H1 (cell line): ENCODE measurements around the gene USP24. TPM values are rescaled to one million over a fixed set of nuclear protein-coding genes. Genes with fewer than 3 reads are reported as not detected.

ENCODE experiments used
- CTCF ChIA-PET: fragments of 300-600 bp; sonication (Branson Sonifier 250); formaldehyde crosslinking; loops from one replicate; lab custom pipeline; 2021; ENCODE audit not compliant: partially characterized antibody; lab: Charles Lee
- POLR2A ChIA-PET: fragments of 300-600 bp; sonication (Branson Sonifier 250); formaldehyde crosslinking; loops from one replicate; lab custom pipeline; 2021; ENCODE audit warnings: inconsistent platforms; ENCODE audit not compliant: partially characterized antibody; lab: Charles Lee
- DNase-seq, 2 experiments: peaks; one replicate each; pipeline versions ENCODE4 v3.0.0 to v3.0.0-alpha.2; 2010 to 2022; ENCODE audit warnings: low spot score in 2 of 2, low read depth in 1 of 2, mixed read lengths in 1 of 2
- FAIRE-seq: peaks from 2 replicates; lab custom pipeline; 2011; peaks lifted over from hg19 to GRCh38; lab: Jason Lieb, UNC
- H2AFZ ChIP-seq: 2 replicates; pipeline ENCODE4 v1.8.1; 2012; ENCODE audit warnings: low read length, inconsistent platforms
- H2AK5ac ChIP-seq: 2 replicates; pipeline ENCODE4 v1.6.1; 2013; ENCODE audit warnings: low read depth, low read length
- H2BK120ac ChIP-seq: replicated peaks from 2 replicates; pipeline ENCODE3; 2013; ENCODE audit warnings: low read depth, low read length, inconsistent platforms
- H2BK12ac ChIP-seq: 2 replicates; pipeline ENCODE4 v1.6.1; 2013; ENCODE audit warnings: low read depth, low read length
- H2BK15ac ChIP-seq: 2 replicates; pipeline ENCODE4 v1.6.1; 2013; ENCODE audit warnings: low read length
- H2BK20ac ChIP-seq: 2 replicates; pipeline ENCODE4 v1.6.1; 2013; ENCODE audit warnings: low read length
- H2BK5ac ChIP-seq: 2 replicates; pipeline ENCODE4 v1.6.1; 2013; ENCODE audit warnings: low read depth, low read length
- H3K14ac ChIP-seq: 2 replicates; pipeline ENCODE4 v1.6.1; 2013; ENCODE audit warnings: inconsistent platforms; ENCODE audit not compliant: insufficient read length
- H3K18ac ChIP-seq: 2 replicates; pipeline ENCODE4 v1.6.1; 2013; ENCODE audit warnings: low read length; ENCODE audit errors: extremely low read depth
- H3K23ac ChIP-seq: 2 replicates; pipeline ENCODE4 v1.6.1; 2013; ENCODE audit warnings: inconsistent platforms; ENCODE audit not compliant: insufficient read length
- H3K23me2 ChIP-seq: 2 replicates; pipeline ENCODE4 v1.6.1; 2013; ENCODE audit warnings: low read depth, low read length
- H3K27ac ChIP-seq: 2 replicates; pipeline ENCODE4 v1.6.1; 2011; ENCODE audit warnings: low read depth, low read length, inconsistent platforms
- H3K27me3 ChIP-seq, 4 experiments: replicated peaks in 1 of 4; 1 replicate in 1 of 4; 2 replicates in 3 of 4; pipeline versions ENCODE4 v1.6.1 to v1.8.1; 2011 to 2013; ENCODE audit warnings: low read length in 3 of 4, mild to moderate bottlenecking in 3 of 4, inconsistent platforms in 2 of 4, mixed read lengths in 2 of 4, moderate library complexity in 1 of 4; ENCODE audit not compliant: control insufficient read depth in 3 of 4, insufficient read depth in 3 of 4; ENCODE audit errors: extremely low read depth in 1 of 4
- H3K36me3 ChIP-seq, 4 experiments: 2 replicates each; pipeline versions ENCODE4 v1.6.1 to v1.8.1; 2011 to 2013; ENCODE audit warnings: mild to moderate bottlenecking in 4 of 4, low read length in 3 of 4, moderate library complexity in 2 of 4, control low read depth in 1 of 4, inconsistent platforms in 1 of 4; ENCODE audit not compliant: insufficient read depth in 4 of 4, control insufficient read depth in 2 of 4
- H3K4ac ChIP-seq: replicated peaks from 2 replicates; pipeline ENCODE3; 2013; ENCODE audit warnings: low read length, low read depth, mixed read lengths, inconsistent platforms; ENCODE audit not compliant: insufficient read length
- H3K4me1 ChIP-seq, 4 experiments: replicated peaks in 1 of 4; 1 replicate in 1 of 4; 2 replicates in 3 of 4; pipeline versions ENCODE4 v1.6.1 to v1.8.1; 2011 to 2013; ENCODE audit warnings: low read length in 3 of 4, inconsistent platforms in 2 of 4, mixed read lengths in 1 of 4; ENCODE audit not compliant: insufficient read depth in 4 of 4, control insufficient read depth in 3 of 4
- H3K4me2 ChIP-seq, 2 experiments: 2 replicates each; pipeline versions ENCODE4 v1.6.1 to v1.8.1; 2011 to 2013; ENCODE audit warnings: low read depth in 2 of 2, low read length in 2 of 2, control low read depth in 1 of 2, inconsistent platforms in 1 of 2, mild to moderate bottlenecking in 1 of 2; ENCODE audit not compliant: insufficient read depth in 1 of 2
- H3K4me3 ChIP-seq, 4 experiments: fragments of 200-600, 300-600 bp in 1 of 4; sonication (generic), shearing (Covaris generic), sonication (Bioruptor Twin) in 1 of 4; 2 replicates each; pipeline versions ENCODE4 v1.5.1 to v1.8.1; 2011 to 2016; ENCODE audit warnings: low read length in 4 of 4, low read depth in 3 of 4, control low read depth in 2 of 4, inconsistent platforms in 2 of 4, mild to moderate bottlenecking in 2 of 4, mixed read lengths in 1 of 4, moderate library complexity in 1 of 4; ENCODE audit not compliant: insufficient read depth in 2 of 4; ENCODE audit errors: extremely low read depth in 1 of 4
- H3K56ac ChIP-seq: replicated peaks from 2 replicates; pipeline ENCODE3; 2013; ENCODE audit warnings: low read depth, mild to moderate bottlenecking, mixed read lengths, low read length, inconsistent platforms; ENCODE audit not compliant: insufficient read length
- H3K79me1 ChIP-seq: 2 replicates; pipeline ENCODE4 v1.6.1; 2013; ENCODE audit warnings: low read depth, low read length, control low read depth
- H3K79me2 ChIP-seq, 2 experiments: 2 replicates each; pipeline versions ENCODE4 v1.6.1 to v1.8.1; 2012 to 2013; ENCODE audit warnings: low read length in 2 of 2, mild to moderate bottlenecking in 2 of 2, inconsistent platforms in 1 of 2; ENCODE audit not compliant: insufficient read depth in 2 of 2, control insufficient read depth in 1 of 2
- H3K9ac ChIP-seq, 4 experiments: replicated peaks in 1 of 4; 1 replicate in 1 of 4; 2 replicates in 3 of 4; pipeline versions ENCODE4 v1.6.1 to v1.8.1; 2011 to 2013; ENCODE audit warnings: low read depth in 3 of 4, low read length in 3 of 4, control low read depth in 2 of 4, mild to moderate bottlenecking in 2 of 4, moderate library complexity in 2 of 4, inconsistent platforms in 1 of 4; ENCODE audit errors: extremely low read depth in 1 of 4
- H3K9me3 ChIP-seq, 2 experiments: 2 replicates each; pipeline versions ENCODE4 v1.6.1 to v1.8.1; 2012 to 2013; ENCODE audit warnings: mild to moderate bottlenecking in 2 of 2, moderate library complexity in 2 of 2, control low read depth in 1 of 2, inconsistent platforms in 1 of 2, low read depth in 1 of 2, low read length in 1 of 2, mixed read lengths in 1 of 2; ENCODE audit not compliant: insufficient read depth in 2 of 2
- H4K20me1 ChIP-seq, 2 experiments: replicated peaks in 1 of 2; 2 replicates each; pipeline versions ENCODE3 to v1.8.1; 2011 to 2013; ENCODE audit warnings: inconsistent platforms in 2 of 2, low read length in 2 of 2, mild to moderate bottlenecking in 1 of 2; ENCODE audit not compliant: insufficient read depth in 2 of 2, control insufficient read depth in 1 of 2
- H4K5ac ChIP-seq: 2 replicates; pipeline ENCODE4 v1.6.1; 2013; ENCODE audit warnings: low read length, low read depth, mixed read lengths, inconsistent platforms; ENCODE audit not compliant: insufficient read length
- H4K8ac ChIP-seq: 2 replicates; pipeline ENCODE4 v1.8.0; 2013; ENCODE audit warnings: mild to moderate bottlenecking, moderate library complexity, low read length, inconsistent platforms; ENCODE audit not compliant: insufficient read depth; ENCODE audit errors: extremely low read depth
- H4K91ac ChIP-seq: replicated peaks from 2 replicates; pipeline ENCODE3; 2013; ENCODE audit warnings: low read length, mixed read lengths, inconsistent platforms; ENCODE audit not compliant: insufficient read length
- ASH2L ChIP-seq: fragments of 200-600, 300-600 bp; sonication (generic); IDR thresholded peaks from one replicate; pipeline ENCODE4 v1.7.1; 2017; ENCODE audit warnings: low read length
- BCL11A ChIP-seq, 2 experiments: IDR thresholded peaks; one replicate each; pipeline ENCODE4 v1.6.1; 2011; ENCODE audit warnings: low read depth in 2 of 2, low read length in 2 of 2, mild to moderate bottlenecking in 2 of 2
- CREB1 ChIP-seq: IDR thresholded peaks from 2 replicates; pipeline ENCODE4 v1.6.1; 2012; ENCODE audit warnings: inconsistent platforms
- CTBP2 ChIP-seq: IDR thresholded peaks from 2 replicates; pipeline ENCODE4 v1.7.0; 2011; ENCODE audit warnings: borderline replicate concordance, mild to moderate bottlenecking, moderate library complexity, mixed read lengths, low read length; ENCODE audit not compliant: insufficient read depth, insufficient read length
- CTCF ChIP-seq, 3 experiments: IDR thresholded peaks; 1 replicate in 2 of 3; 2 replicates in 1 of 3; pipeline versions ENCODE4 v1.5.1 to v1.6.1; 2011; ENCODE audit warnings: low read length in 3 of 3, mild to moderate bottlenecking in 3 of 3, inconsistent platforms in 2 of 3, low read depth in 1 of 3, moderate library complexity in 1 of 3; ENCODE audit not compliant: insufficient read depth in 1 of 3; ENCODE audit errors: control extremely low read depth in 1 of 3
- GTF2F1 ChIP-seq: IDR thresholded peaks from 2 replicates; pipeline ENCODE4 v1.6.1; 2012; ENCODE audit warnings: low read depth, low read length, improper control_type of control experiment, borderline replicate concordance
- JUND ChIP-seq: IDR thresholded peaks from 2 replicates; pipeline ENCODE4 v1.6.1; 2011; ENCODE audit warnings: mild to moderate bottlenecking, improper control_type of control experiment, low read length
- KDM5A ChIP-seq: fragments of 200-600 bp; IDR thresholded peaks from 2 replicates; pipeline ENCODE4 v1.7.1; 2012; ENCODE audit warnings: mild to moderate bottlenecking, low read length, inconsistent platforms, mixed read lengths
- POLR2A ChIP-seq, 2 experiments: IDR thresholded peaks; 1 replicate in 1 of 2; 2 replicates in 1 of 2; pipeline ENCODE4 v1.6.1; 2011; ENCODE audit warnings: low read depth in 2 of 2, low read length in 2 of 2, mild to moderate bottlenecking in 2 of 2; ENCODE audit errors: control extremely low read depth in 1 of 2
- RXRA ChIP-seq: IDR thresholded peaks from 2 replicates; pipeline ENCODE4 v1.6.1; 2011; ENCODE audit warnings: low read depth, mild to moderate bottlenecking, low read length, moderate library complexity; ENCODE audit not compliant: insufficient read depth
- SIN3A ChIP-seq, 2 experiments: IDR thresholded peaks in 1 of 2; conservative IDR thresholded peaks in 1 of 2; 2 replicates each; pipeline ENCODE4 v1.6.1; 2011 to 2012; ENCODE audit warnings: low read length in 2 of 2, improper control_type of control experiment in 1 of 2, low read depth in 1 of 2, mild to moderate bottlenecking in 1 of 2
- SP2 ChIP-seq: IDR thresholded peaks from 2 replicates; pipeline ENCODE4 v1.6.1; 2012; ENCODE audit warnings: mild to moderate bottlenecking, low read length, inconsistent platforms
- TCF12 ChIP-seq: IDR thresholded peaks from 2 replicates; pipeline ENCODE4 v1.6.1; 2011; ENCODE audit warnings: low read depth, mild to moderate bottlenecking, low read length
- WGBS, 2 experiments: shearing (Covaris generic) in 1 of 2; methylation state at CpG; one replicate each; pipeline versions ENCODE4 v1.1.6 to v1.1.7; 2013 to 2015; ENCODE audit warnings: low lambda C conversion rate in 2 of 2, mixed read lengths in 2 of 2, inconsistent platforms in 1 of 2, low coverage in 1 of 2, missing lambda C conversion rate in 1 of 2; ENCODE audit not compliant: insufficient replicate concordance in 2 of 2, insufficient coverage in 1 of 2, insufficient read length in 1 of 2; ENCODE audit errors: extremely low coverage in 1 of 2, missing lambda C conversion rate in 1 of 2; 5-methylcytosine and 5-hydroxymethylcytosine counted together
- polyA plus RNA-seq, 7 experiments: library from polyadenylated mRNA; depleted of rRNA in 3 of 7; stranded (reverse) in 5 of 7; unstranded in 2 of 7; fragments of >200 nt in 5 of 7; fragments of 200-250 nt in 2 of 7; gene quantifications; 1 replicate in 5 of 7; 2 replicates in 1 of 7; 4 replicates in 1 of 7; pipeline versions ENCODE4 v1.2.1 to v1.2.3, GENCODE V29; 2011 to 2013; ENCODE audit warnings: missing spikeins in 2 of 7, mixed read lengths in 2 of 7
- total RNA-seq: library from RNA; stranded (reverse); fragmentation: NEBNext Ultra II Directional; extraction: Animal tissue kit (Norgen Biotek cat#: 25700); gene quantifications from 2 replicates; pipeline ENCODE4 v1.2.1, GENCODE V29; 2021

The USP24 gene
- total and polyA plus RNA-seq, 2 of the 8 experiments (the other 6 are each of a cell fraction or from before 2014, with no cell fraction given): 11.1 to 34.6 TPM

- H2AK5ac ChIP-seq: no peak overlapping the region
- no peak overlapping the region for H2BK120ac ChIP-seq
- no peak overlapping the region for H2BK12ac ChIP-seq
- no peak for FAIRE-seq
- no peaks in the 10 kb centered on the region for H3K27me3 ChIP-seq
- no peak overlapping the region for H3K9ac ChIP-seq
- H3K79me2 ChIP-seq: no peaks in the 10 kb centered on the region
- H4K91ac ChIP-seq: no peak overlapping the region
- H3K4me1 ChIP-seq: no peaks in the 10 kb centered on the region
- no peak overlapping the region for H3K18ac ChIP-seq
- no peak for DNase-seq
- no peak overlapping the region for H3K14ac ChIP-seq
- H4K20me1 ChIP-seq: peaks cover 1 to 2% of the 10 kb centered on the region in 2 experiments
- no peak overlapping the region for H2BK15ac ChIP-seq
- no peak overlapping the region for H2AFZ ChIP-seq
- no peak overlapping the region for H3K4ac ChIP-seq
- WGBS, 2 experiments: 92% methylated on average over 8 of the region's 8 CpGs; no CpG with 5 or more reads in 1 of the 2 experiments
- no peak overlapping the region for H3K4me2 ChIP-seq
- H3K23me2 ChIP-seq: no peaks in the 10 kb centered on the region
- H3K9me3 ChIP-seq: no peaks in the 10 kb centered on the region
- H3K23ac ChIP-seq: no peak overlapping the region
- H3K27ac ChIP-seq: no peak overlapping the region
- POLR2A ChIA-PET: no interaction called here
- no peak overlapping the region for H4K8ac ChIP-seq
- CTCF ChIA-PET: interaction anchor here (0.7 to 2.2 kb wide), 3 partner anchors 11 to 1689 kb away, joined by 3 to 17 read pairs (median 4); no protein-coding TSS in a partner anchor
- H3K36me3 ChIP-seq: peaks cover 0 to 40% (median 7%) of the 10 kb centered on the region in 4 experiments; a peak in 5 of 8 replicates
- no peak overlapping the region for H2BK5ac ChIP-seq
- H3K79me1 ChIP-seq: no peaks in the 10 kb centered on the region
- H3K56ac ChIP-seq: no peak overlapping the region
- H3K4me3 ChIP-seq: no peak overlapping the region
- H2BK20ac ChIP-seq: no peak overlapping the region
- H4K5ac ChIP-seq: no peak overlapping the region
- TF ChIP-seq JUND (no peak), CTCF (IDR thresholded peaks at IDR 0.05; ENCODE audit: control extremely low read depth in 1 of 3, insufficient read depth in 1 of 3, low read depth in 1 of 3, low read length in 3 of 3) (no peak), TCF12 (no peak), SP2 (no peak), SIN3A (conservative IDR thresholded peaks at IDR 0.05 in 1 of 2, IDR thresholded peaks at IDR 0.05 in 1 of 2; ENCODE audit: low read depth in 1 of 2, low read length in 2 of 2) (no peak), POLR2A (IDR thresholded peaks at IDR 0.05; ENCODE audit: control extremely low read depth in 1 of 2, low read depth in 2 of 2, low read length in 2 of 2) (no peak), GTF2F1 (no peak), CTBP2 (no peak), ASH2L (no peak), RXRA (no peak), KDM5A (no peak), BCL11A (IDR thresholded peaks at IDR 0.05; ENCODE audit: low read depth in 2 of 2, low read length in 2 of 2) (no peak), CREB1 (no peak)
Measured at GRCh38 chr1:55147524-55147923, 67.6 kb downstream of the USP24 start.
